Measurements from ENCODE around the gene DTX3.

DTX3 gene

DNA sequence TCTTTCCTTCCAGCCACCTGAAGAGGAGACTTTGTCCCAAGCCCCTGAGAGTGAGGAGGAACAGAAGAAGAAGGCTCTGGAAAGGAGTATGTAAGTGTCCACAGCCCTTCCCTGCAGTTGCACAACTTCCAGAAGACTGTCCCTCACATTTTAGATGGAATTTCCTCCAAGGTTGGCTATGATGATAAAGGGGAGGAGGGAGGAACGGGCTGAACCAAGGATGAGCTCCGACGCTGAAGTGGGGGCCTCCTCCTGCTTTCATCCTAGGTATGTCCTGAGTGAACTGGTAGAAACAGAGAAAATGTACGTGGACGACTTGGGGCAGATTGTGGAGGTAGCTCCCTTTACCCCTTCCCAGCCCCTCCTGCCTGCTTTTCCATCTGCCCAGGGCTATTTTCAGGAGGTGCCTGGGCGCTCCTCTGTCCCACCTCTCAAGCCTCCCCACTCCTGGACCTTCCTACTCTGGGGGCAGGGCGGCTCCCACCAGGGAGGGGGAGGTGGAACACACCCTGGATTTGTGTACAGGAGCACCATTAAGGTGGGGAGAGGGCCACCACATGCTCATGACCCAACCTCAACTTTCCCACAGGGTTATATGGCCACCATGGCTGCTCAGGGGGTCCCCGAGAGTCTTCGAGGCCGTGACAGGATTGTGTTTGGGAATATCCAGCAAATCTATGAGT is 8.9 kb downstream of the DTX3 start:
- TF ChIP-seq BACH2 (CRISPR knock-in tag; IDR thresholded peaks at IDR 0.05; ENCODE audit: borderline replicate concordance) = no peak
- no peak for TF ChIP-seq GLIS3 (CRISPR knock-in tag; IDR thresholded peaks at IDR 0.05)
- no peak for TF ChIP-seq ZFP30 (CRISPR knock-in tag; IDR thresholded peaks at IDR 0.05)
- TF ChIP-seq, protein P1, sequence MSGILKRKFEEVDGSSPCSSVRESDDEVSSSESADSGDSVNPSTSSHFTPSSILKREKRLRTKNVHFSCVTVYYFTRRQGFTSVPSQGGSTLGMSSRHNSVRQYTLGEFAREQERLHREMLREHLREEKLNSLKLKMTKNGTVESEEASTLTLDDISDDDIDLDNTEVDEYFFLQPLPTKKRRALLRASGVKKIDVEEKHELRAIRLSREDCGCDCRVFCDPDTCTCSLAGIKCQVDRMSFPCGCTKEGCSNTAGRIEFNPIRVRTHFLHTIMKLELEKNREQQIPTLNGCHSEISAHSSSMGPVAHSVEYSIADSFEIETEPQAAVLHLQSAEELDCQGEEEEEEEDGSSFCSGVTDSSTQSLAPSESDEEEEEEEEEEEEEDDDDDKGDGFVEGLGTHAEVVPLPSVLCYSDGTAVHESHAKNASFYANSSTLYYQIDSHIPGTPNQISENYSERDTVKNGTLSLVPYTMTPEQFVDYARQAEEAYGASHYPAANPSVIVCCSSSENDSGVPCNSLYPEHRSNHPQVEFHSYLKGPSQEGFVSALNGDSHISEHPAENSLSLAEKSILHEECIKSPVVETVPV (CRISPR knock-in tag; IDR thresholded peaks at IDR 0.05) = no peak
- no peak for TF ChIP-seq ZC3H10 (CRISPR knock-in tag; IDR thresholded peaks at IDR 0.05)
- no peak for TF ChIP-seq RARB (CRISPR knock-in tag; IDR thresholded peaks at IDR 0.05)
- TF ChIP-seq, protein P2, sequence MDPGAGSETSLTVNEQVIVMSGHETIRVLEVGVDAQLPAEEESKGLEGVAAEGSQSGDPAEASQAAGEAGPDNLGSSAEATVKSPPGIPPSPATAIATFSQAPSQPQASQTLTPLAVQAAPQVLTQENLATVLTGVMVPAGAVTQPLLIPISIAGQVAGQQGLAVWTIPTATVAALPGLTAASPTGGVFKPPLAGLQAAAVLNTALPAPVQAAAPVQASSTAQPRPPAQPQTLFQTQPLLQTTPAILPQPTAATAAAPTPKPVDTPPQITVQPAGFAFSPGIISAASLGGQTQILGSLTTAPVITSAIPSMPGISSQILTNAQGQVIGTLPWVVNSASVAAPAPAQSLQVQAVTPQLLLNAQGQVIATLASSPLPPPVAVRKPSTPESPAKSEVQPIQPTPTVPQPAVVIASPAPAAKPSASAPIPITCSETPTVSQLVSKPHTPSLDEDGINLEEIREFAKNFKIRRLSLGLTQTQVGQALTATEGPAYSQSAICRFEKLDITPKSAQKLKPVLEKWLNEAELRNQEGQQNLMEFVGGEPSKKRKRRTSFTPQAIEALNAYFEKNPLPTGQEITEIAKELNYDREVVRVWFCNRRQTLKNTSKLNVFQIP (CRISPR knock-in tag; IDR thresholded peaks at IDR 0.05; ENCODE audit: borderline replicate concordance, low read depth) = no peak
- TF ChIP-seq ZFP3 (CRISPR knock-in tag; IDR thresholded peaks at IDR 0.05) = no peak
- TF ChIP-seq ISL1 (CRISPR knock-in tag; IDR thresholded peaks at IDR 0.05) = no peak
- no peak for TF ChIP-seq TSHZ2 (CRISPR knock-in tag; IDR thresholded peaks at IDR 0.05)
- TF ChIP-seq TCF4 (CRISPR knock-in tag; IDR thresholded peaks at IDR 0.05; ENCODE audit: borderline replicate concordance) = no peak
- TF ChIP-seq ZNF70 (CRISPR knock-in tag; IDR thresholded peaks at IDR 0.05) = no peak
- no peak for TF ChIP-seq OSR1 (CRISPR knock-in tag; IDR thresholded peaks at IDR 0.05)
- ATAC-seq = no peak

DNA sequence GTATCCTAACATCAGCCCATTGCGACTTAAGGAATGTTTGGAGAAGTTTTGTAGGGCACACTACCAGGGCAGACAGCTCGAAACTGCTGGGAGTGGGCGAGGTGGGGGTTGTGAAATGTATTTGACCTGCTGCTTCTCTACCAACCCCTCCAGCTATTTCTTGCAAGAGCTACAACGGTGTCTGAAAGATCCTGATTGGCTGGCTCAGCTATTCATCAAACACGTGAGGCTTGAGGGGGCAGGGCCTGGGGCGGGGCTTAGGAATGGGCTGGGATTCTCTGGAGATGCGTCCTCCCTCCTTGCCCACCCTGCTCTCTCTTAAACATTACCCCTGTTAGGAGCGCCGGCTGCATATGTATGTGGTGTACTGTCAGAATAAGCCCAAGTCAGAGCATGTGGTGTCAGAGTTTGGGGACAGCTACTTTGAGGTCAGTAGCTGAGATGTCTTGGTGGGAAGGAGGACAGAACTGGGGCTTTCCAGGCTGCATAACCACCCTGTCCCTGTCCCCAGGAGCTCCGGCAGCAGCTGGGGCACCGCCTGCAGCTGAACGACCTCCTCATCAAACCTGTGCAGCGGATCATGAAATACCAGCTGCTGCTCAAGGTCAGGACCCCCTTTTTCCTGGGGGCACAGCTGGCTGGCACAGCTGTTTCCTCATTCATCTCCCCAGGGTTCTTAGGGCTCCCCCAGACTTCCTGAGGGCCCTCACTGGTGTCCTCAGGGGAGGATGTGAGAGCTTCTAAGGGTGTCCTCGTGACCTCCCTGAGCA is 9.7 kb downstream of the DTX3 start:
- TF ChIP-seq GLIS3 (CRISPR knock-in tag; IDR thresholded peaks at IDR 0.05) = no peak
- no peak for TF ChIP-seq ISL1 (CRISPR knock-in tag; IDR thresholded peaks at IDR 0.05)
- TF ChIP-seq TCF4 (CRISPR knock-in tag; IDR thresholded peaks at IDR 0.05; ENCODE audit: borderline replicate concordance) = no peak
- TF ChIP-seq, protein P2 (CRISPR knock-in tag; IDR thresholded peaks at IDR 0.05; ENCODE audit: borderline replicate concordance, low read depth) = no peak
- no peak for TF ChIP-seq ZNF565 (CRISPR knock-in tag; conservative IDR thresholded peaks at IDR 0.05; ENCODE audit: low read depth)
- no peak for TF ChIP-seq ZNF8 (CRISPR knock-in tag; IDR thresholded peaks at IDR 0.05)
- no peak for TF ChIP-seq RARB (CRISPR knock-in tag; IDR thresholded peaks at IDR 0.05)
- TF ChIP-seq, protein P1 (CRISPR knock-in tag; IDR thresholded peaks at IDR 0.05) = no peak
- no peak for TF ChIP-seq ARNTL (CRISPR knock-in tag; IDR thresholded peaks at IDR 0.05; ENCODE audit: borderline replicate concordance, low read depth)
- TF ChIP-seq PPARA (CRISPR knock-in tag; IDR thresholded peaks at IDR 0.05; ENCODE audit: borderline replicate concordance) = no peak
- no peak for TF ChIP-seq BACH2 (CRISPR knock-in tag; IDR thresholded peaks at IDR 0.05; ENCODE audit: borderline replicate concordance)
- TF ChIP-seq PATZ1 (CRISPR knock-in tag; IDR thresholded peaks at IDR 0.05; ENCODE audit: borderline replicate concordance) = no peak
- TF ChIP-seq OSR1 (CRISPR knock-in tag; IDR thresholded peaks at IDR 0.05) = no peak
- TF ChIP-seq SNAI2 (CRISPR knock-in tag; IDR thresholded peaks at IDR 0.05) = no peak
- no peak for TF ChIP-seq ZNF70 (CRISPR knock-in tag; IDR thresholded peaks at IDR 0.05)
- no peak for TF ChIP-seq TOX (CRISPR knock-in tag; IDR thresholded peaks at IDR 0.05; ENCODE audit: borderline replicate concordance)
- no peak for TF ChIP-seq ESRRG (CRISPR knock-in tag; IDR thresholded peaks at IDR 0.05)
- TF ChIP-seq ZC3H10 (CRISPR knock-in tag; IDR thresholded peaks at IDR 0.05) = no peak
- no peak for ATAC-seq

Data from SK-N-SH treated with all-trans-retinoic acid at 6 μM for 48 hours (cell line).